Gastrocnemius medialis (tissue), 4 donors: ENCODE results near the gene LITAFD. TPM values are rescaled to one million over a fixed set of nuclear protein-coding genes. Genes with fewer than 3 reads are reported as not detected.

Experiments used
- ATAC-seq, 2 donors: fragments of 150-250 bp; one replicate each; pipeline ENCODE4 v1.9.1; 2016
- DNase-seq, 2 donors: peaks; one replicate each; pipeline ENCODE4 v3.0.0-alpha.2; 2019
- H3K27ac ChIP-seq, 4 donors: fragments of 200-600 bp; sonication (generic); 1 replicate in 1 of 4; 2 replicates in 3 of 4; pipeline ENCODE4 v1.5.1; 2016 to 2018; ENCODE audit warnings: mild to moderate bottlenecking in 2 of 4, moderate library complexity in 1 of 4
- H3K27me3 ChIP-seq, 3 donors: fragments of 200-600 bp; sonication (generic) in 2 of 3; 1 replicate in 1 of 3; 2 replicates in 2 of 3; pipeline versions ENCODE4 v1.5.1 to v1.6.0; 2016 to 2019; ENCODE audit warnings: mild to moderate bottlenecking in 1 of 3, moderate library complexity in 1 of 3
- H3K36me3 ChIP-seq, 2 donors: fragments of 200-600 bp; sonication (generic) in 1 of 2; one replicate each; pipeline ENCODE4 v1.5.1; 2017 to 2018
- H3K4me1 ChIP-seq, 2 donors: fragments of 200-600 bp; sonication (generic) in 1 of 2; one replicate each; pipeline ENCODE4 v1.5.1; 2016 to 2017; ENCODE audit warnings: mild to moderate bottlenecking in 2 of 2
- H3K4me3 ChIP-seq, 4 donors: fragments of 200-600 bp; sonication (generic) in 3 of 4; 1 replicate in 1 of 4; 2 replicates in 3 of 4; pipeline ENCODE4 v1.5.1; 2016 to 2019; ENCODE audit warnings: mild to moderate bottlenecking in 2 of 4
- H3K9me3 ChIP-seq, 3 donors: fragments of 200-600 bp; sonication (generic) in 2 of 3; 1 replicate in 1 of 3; 2 replicates in 2 of 3; pipeline ENCODE4 v1.5.1; 2016 to 2019
- CTCF ChIP-seq, 5 experiments: fragments of 450-650 bp in 3 of 5; fragments of 200-600 bp in 2 of 5; sonication (generic) in 2 of 5; IDR thresholded peaks in 4 of 5; conservative IDR thresholded peaks in 1 of 5; 1 replicate in 4 of 5; 2 replicates in 1 of 5; pipeline ENCODE4 v1.5.1; 2016 to 2019; ENCODE audit warnings: antibody characterized with exemption in 5 of 5, mild to moderate bottlenecking in 3 of 5, moderate library complexity in 3 of 5
- POLR2A ChIP-seq, 2 donors: fragments of 450-650 bp; IDR thresholded peaks; one replicate each; pipeline ENCODE4 v1.6.1; 2017; ENCODE audit warnings: antibody characterized with exemption in 2 of 2, mild to moderate bottlenecking in 2 of 2, moderate library complexity in 2 of 2
- in situ Hi-C, 4 donors: fragments of 200-750 bp; cut with MboI; loops; one replicate each; pipeline versions ENCODE4 v1.15.0 to v1.8.0; 2017; ENCODE audit warnings: low sequenced_read_pairs in 4 of 4
- intact Hi-C: fragments of 100-400 bp; cut with DNase I; formaldehyde crosslinking; loops from one replicate; pipeline ENCODE4 v1.15.1; 2023; ENCODE audit warnings: low total_unique reads
- total RNA-seq, 4 donors: library from RNA; depleted of rRNA; stranded (reverse); fragments of >200 nt; gene quantifications; one replicate each; pipeline versions ENCODE4 v1.1.0 to v1.2.3, GENCODE V29; 2016

Gene LITAFD
- total RNA-seq, 4 donors from 2014 or later, result not detected

GRCh38 chr16:8890549-8890921 is 8.4 kb downstream of the LITAFD start:
- H3K4me1 ChIP-seq, result peaks cover 22 to 24% of the 10 kb centered on the region in 2 donors
- intact Hi-C loops (loop anchor here (5.0 kb wide), 1 partner anchor 42 kb away; no protein-coding TSS in a partner anchor), in situ Hi-C loops (loop anchor here in 1 of 4 donors (25.0 kb wide), 1 partner anchor 228 kb away; the partner anchor contains the start of gene ABAT)
- ATAC-seq (no peak), DNase-seq (no peak)
- H3K36me3 ChIP-seq, result peaks cover 0 to 51% of the 10 kb centered on the region in 2 donors
- peak overlapping the region in 3 of 4 donors; percentile 5 to 67 (median 39) for H3K27ac ChIP-seq
- no peak overlapping the region for H3K4me3 ChIP-seq
- TF ChIP-seq CTCF (IDR thresholded peaks at IDR 0.05 in 4 of 5, conservative IDR thresholded peaks at IDR 0.05 in 1 of 5) (no peak), POLR2A (IDR thresholded peaks at IDR 0.05) (no peak)
- H3K27me3 ChIP-seq, result no peaks in the 10 kb centered on the region
- no peaks in the 10 kb centered on the region for H3K9me3 ChIP-seq

GRCh38 chr16:8892101-8892575 is 10.0 kb downstream of the LITAFD start:
- intact Hi-C loops (loop anchor here (5.0 kb wide), 1 partner anchor 40 kb away; no protein-coding TSS in a partner anchor), in situ Hi-C loops (loop anchor here in 1 of 4 donors (25.0 kb wide), 1 partner anchor 230 kb away; the partner anchor contains the start of gene ABAT)
- no peaks in the 10 kb centered on the region for H3K27me3 ChIP-seq
- peaks cover 14 to 24% of the 10 kb centered on the region in 2 donors for H3K4me1 ChIP-seq
- peaks cover 0 to 67% of the 10 kb centered on the region in 2 donors for H3K36me3 ChIP-seq
- H3K4me3 ChIP-seq, result no peak overlapping the region
- peak overlapping the region; percentile 46 to 67 (median 57) for H3K27ac ChIP-seq
- ATAC-seq (peak; percentile 34 to 69), DNase-seq (peak; percentile 61 to 67)
- no peaks in the 10 kb centered on the region for H3K9me3 ChIP-seq
- no peak for TF ChIP-seq POLR2A (IDR thresholded peaks at IDR 0.05)
- TF ChIP-seq CTCF (IDR thresholded peaks at IDR 0.05 in 4 of 5, conservative IDR thresholded peaks at IDR 0.05 in 1 of 5), result no peak

DNA sequence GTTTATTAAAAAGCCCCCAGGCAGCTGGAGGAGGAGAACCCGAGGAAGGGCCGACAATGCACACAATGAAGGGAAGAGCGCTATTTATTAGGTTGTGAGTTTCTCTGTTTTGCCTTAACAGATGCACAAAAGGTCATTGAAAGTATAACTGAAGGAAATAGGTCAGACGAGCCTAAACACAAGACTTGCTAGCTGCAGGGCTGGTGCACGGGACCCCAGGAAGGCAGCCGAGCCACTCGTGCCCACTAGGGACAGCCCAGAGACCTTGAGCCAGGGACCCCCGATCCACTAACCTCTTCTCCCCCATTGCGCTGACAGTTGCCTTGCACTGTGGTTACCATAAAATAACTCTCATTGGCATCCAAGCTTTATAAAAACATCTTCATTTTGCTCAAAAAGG is 11.3 kb downstream of the LITAFD start:
- intact Hi-C loops, result loop anchor here (5.0 kb wide), 1 partner anchor 39 kb away; no protein-coding TSS in a partner anchor
- in situ Hi-C loops, result loop anchor here in 1 of 4 donors (25.0 kb wide), 1 partner anchor 231 kb away; the partner anchor contains the start of gene ABAT
- ATAC-seq (no peak), DNase-seq (no peak)
- TF ChIP-seq POLR2A (IDR thresholded peaks at IDR 0.05), result no peak
- Histone ChIP-seq H3K4me3 (no peak overlapping the region), H3K4me1 (peaks cover 2 to 16% of the 10 kb centered on the region in 2 donors), H3K27me3 (no peaks in the 10 kb centered on the region), H3K36me3 (peaks cover 4 to 80% of the 10 kb centered on the region in 2 donors), H3K27ac (peak overlapping the region; percentile 46 to 67 (median 57)), H3K9me3 (no peaks in the 10 kb centered on the region)

DNA sequence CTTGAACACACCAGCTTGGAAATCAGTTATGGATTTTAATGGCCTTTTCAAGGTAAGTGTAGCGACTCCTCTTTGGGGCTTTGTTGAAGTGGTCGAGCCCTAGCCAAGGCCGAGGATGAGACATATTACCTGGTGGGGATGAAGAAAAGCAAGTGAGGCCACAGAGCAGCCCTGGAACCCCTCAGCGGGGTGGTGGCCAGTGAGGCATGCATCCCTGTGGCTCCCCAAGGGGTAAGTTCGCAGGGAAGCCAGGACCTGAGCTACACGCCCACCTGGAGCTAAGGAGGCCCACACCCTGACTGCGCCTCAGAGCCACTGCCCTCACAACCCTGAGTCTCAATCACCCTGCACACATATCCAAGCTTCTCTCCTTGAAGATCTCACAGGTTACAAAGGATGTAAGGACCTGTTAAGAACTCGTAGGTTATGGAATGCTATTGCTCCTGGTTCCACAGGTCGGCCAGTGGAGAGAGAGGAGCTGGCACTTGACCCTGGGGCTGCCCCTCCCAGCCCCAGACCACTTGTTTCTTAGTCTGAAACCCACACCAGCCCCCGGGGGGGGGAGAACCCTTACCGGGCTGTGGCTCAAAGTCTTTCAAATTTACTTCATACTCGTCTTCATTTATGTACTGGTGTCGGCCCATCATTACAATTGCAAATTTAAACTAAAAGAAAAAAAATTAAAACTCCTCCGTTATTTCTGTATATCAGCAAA is 12.0 kb downstream of the LITAFD start:
- no peak for DNase-seq
- peak overlapping the region in 2 of 4 donors; percentile 53 to 67 for H3K27ac ChIP-seq
- H3K4me1 ChIP-seq, result peaks cover 0 to 13% of the 10 kb centered on the region in 2 donors
- H3K4me3 ChIP-seq, result no peak overlapping the region
- H3K36me3 ChIP-seq, result peaks cover 6 to 87% of the 10 kb centered on the region in 2 donors
- no peak for ATAC-seq
- no peaks in the 10 kb centered on the region for H3K9me3 ChIP-seq
- intact Hi-C loops, result loop anchor here (5.0 kb wide), 1 partner anchor 38 kb away; no protein-coding TSS in a partner anchor
- in situ Hi-C loops, result loop anchor here in 1 of 4 donors (25.0 kb wide), 1 partner anchor 232 kb away; the partner anchor contains the start of gene ABAT
- H3K27me3 ChIP-seq, result no peaks in the 10 kb centered on the region
- TF ChIP-seq CTCF (IDR thresholded peaks at IDR 0.05 in 4 of 5, conservative IDR thresholded peaks at IDR 0.05 in 1 of 5) (no peak), POLR2A (IDR thresholded peaks at IDR 0.05) (no peak)
